GM04504 (cell line): ENCODE measurements around the gene SPEG.

Source experiments
- DNase-seq: peaks from one replicate; pipeline ENCODE4 v3.0.0-alpha.2; 2012; ENCODE audit warnings: low read depth

SPEG gene

DNA sequence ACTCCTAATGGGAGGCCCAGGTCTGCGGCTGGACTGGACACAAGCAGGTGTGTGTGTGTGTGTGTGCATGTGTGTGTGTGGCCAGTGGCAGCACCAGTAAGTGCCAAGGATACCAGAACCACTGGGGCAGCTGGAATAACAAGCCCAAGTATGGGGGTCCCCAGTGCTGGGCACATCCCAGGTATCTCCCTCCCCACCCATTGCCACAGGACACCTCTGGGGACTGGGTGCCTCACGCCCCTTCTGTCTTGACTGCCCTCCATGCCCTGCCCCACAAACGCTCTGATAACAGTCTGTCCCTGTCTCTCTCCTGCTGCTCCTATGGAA is 9.0 kb downstream of the SPEG start:
- no peak for DNase-seq

DNA sequence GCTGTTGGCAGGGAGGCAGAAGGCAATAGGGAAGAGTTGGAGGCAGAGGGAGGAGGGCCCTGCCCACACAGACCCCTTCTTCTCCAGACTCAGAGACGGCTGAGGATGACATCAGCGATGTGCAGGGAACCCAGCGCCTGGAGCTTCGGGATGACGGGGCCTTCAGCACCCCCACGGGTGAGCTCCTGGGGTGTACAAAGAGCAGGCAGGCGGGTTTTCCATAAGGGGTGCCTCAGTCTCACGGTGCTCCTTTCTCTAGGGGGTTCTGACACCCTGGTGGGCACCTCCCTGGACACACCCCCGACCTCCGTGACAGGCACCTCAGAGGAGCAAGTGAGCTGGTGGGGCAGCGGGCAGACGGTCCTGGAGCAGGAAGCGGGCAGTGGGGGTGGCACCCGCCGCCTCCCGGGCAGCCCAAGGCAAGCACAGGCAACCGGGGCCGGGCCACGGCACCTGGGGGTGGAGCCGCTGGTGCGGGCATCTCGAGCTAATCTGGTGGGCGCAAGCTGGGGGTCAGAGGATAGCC is 10.0 kb downstream of the SPEG start:
- no peak for DNase-seq

DNA sequence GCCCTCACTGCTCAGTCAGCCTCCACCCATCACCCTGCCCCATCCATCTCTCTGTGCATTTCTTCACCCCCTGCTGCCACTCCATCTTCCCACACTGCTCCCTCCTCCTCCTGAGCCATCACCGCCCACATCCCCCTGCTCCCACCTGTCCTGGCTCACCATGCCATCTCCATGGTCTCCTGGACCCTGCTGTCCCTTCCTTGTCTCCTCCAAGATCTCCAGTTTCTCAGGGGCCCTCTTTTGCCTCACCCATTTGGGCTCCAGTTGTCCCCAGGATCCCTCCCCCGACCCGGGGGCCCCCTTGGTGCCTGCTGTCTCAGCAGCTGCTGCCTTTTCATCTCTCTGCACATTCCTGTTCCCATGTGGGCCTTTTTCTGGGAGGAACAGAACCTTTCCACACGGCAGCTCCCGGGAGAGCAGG is 10.6 kb downstream of the SPEG start:
- no peak for DNase-seq

DNA sequence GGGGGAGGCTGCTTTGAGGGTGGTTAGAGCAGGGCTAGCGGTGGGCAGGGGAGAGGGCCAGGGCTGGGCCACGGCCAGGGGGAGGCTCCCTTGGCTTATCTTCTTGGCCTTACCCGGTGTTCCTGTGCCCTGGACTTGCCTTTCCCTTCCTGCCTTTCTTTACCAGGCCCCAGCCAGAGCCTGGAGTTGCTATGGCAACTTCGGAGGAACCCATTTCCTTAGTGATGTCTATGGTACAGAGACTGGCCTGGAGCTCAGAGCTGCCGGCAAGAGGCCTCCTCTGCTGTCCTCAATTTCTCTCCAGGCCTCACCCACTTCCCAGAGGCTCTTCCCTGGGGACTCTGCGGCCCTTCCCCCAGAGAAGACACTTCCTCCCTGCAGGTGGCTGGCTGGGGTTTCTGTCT is 11.5 kb downstream of the SPEG start:
- peak; percentile 44 for DNase-seq

DNA sequence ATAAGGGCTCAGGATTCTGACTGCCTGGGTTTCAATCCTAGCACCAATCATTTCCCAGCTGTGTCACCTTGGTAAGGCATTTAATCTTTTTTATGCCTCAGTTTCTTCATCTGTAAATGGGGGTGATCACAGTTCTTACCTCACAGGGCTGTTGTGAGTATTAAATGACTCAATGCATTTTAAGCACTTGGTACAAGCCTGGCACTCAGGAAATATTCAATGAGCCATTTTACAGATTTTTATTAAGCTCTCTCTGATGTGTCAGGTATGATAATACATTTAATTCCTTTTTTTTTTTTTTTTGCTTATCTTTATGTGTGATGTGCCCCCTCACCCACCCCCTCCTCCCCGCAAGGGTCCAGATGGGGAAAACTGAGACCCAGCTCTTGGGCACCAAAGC is 12.0 kb downstream of the SPEG start:
- DNase-seq = no peak

DNA sequence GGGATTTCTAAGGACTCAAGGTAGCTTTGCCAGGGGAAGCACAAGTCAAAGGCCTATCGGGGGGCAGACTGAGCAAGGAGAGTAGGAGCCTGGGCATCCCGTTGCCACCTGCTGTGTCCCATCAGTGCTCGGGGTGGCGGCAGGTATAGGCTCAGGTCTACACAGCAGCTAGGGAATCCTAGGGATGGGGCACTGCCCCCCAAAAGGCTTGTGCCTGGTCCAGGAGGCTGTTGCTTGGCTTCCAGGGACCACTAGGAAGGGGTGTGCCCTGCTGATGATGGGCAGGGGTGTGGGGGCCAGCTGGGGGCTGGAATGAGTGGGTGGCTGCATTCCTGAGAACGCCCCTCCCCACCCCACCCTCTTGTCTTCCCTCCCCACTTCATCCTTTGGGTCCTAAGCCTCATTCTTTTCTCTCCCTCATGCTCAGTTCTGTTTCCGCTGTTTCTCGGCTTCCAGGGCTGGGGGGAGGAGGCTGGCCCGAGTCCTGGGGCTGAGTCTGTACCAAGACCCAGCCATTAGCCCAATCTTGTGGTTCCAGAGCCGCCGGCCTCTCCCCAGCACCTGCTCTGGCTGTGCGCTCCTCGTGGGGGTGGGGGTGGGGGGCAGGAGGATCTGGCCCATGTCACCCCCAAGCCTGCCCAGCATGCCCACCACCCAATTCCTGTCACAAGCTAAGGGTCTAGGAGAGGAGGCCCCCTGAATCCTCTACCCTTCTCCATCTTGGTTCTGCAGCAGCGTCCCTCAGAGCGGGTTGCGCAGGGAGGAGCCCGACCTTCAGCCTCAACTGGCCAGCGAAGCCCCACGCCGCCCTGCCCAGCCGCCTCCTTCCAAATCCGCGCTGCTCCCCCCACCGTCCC is 12.8 kb downstream of the SPEG start:
- DNase-seq = no peak

DNA sequence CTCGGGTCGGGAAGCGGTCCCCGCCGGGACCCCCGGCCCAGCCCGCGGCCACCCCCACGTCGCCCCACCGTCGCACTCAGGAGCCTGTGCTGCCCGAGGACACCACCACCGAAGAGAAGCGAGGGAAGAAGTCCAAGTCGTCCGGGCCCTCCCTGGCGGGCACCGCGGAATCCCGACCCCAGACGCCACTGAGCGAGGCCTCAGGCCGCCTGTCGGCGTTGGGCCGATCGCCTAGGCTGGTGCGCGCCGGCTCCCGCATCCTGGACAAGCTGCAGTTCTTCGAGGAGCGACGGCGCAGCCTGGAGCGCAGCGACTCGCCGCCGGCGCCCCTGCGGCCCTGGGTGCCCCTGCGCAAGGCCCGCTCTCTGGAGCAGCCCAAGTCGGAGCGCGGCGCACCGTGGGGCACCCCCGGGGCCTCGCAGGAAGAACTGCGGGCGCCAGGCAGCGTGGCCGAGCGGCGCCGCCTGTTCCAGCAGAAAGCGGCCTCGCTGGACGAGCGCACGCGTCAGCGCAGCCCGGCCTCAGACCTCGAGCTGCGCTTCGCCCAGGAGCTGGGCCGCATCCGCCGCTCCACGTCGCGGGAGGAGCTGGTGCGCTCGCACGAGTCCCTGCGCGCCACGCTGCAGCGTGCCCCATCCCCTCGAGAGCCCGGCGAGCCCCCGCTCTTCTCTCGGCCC is 13.6 kb downstream of the SPEG start:
- DNase-seq = no peak

DNA sequence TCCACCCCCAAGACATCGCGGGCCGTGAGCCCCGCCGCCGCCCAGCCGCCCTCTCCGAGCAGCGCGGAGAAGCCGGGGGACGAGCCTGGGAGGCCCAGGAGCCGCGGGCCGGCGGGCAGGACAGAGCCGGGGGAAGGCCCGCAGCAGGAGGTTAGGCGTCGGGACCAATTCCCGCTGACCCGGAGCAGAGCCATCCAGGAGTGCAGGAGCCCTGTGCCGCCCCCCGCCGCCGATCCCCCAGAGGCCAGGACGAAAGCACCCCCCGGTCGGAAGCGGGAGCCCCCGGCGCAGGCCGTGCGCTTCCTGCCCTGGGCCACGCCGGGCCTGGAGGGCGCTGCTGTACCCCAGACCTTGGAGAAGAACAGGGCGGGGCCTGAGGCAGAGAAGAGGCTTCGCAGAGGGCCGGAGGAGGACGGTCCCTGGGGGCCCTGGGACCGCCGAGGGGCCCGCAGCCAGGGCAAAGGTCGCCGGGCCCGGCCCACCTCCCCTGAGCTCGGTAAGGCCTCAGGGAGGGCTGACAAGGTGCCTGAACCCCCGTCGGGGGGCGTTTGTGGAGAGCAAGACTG is 14.2 kb downstream of the SPEG start:
- DNase-seq = no peak

DNA sequence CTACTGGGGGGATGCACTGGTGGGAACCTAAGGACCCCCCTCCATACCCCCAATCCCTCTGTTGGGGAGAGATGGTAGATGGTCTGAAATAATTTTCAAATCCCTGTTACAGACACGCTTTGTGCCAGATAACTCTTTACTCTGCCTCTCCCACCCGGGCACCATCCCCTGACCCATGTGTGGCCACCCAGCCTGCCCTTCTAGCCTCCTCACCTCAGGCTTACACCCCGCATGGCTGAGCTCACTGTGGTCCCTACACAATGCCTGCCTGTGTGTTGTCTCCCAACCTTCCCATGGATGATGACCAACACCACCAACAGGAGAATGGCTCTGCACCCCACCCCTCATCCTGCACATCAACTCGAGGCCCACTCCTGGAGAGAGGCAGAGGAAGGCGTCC is 15.0 kb downstream of the SPEG start:
- DNase-seq = no peak

DNA sequence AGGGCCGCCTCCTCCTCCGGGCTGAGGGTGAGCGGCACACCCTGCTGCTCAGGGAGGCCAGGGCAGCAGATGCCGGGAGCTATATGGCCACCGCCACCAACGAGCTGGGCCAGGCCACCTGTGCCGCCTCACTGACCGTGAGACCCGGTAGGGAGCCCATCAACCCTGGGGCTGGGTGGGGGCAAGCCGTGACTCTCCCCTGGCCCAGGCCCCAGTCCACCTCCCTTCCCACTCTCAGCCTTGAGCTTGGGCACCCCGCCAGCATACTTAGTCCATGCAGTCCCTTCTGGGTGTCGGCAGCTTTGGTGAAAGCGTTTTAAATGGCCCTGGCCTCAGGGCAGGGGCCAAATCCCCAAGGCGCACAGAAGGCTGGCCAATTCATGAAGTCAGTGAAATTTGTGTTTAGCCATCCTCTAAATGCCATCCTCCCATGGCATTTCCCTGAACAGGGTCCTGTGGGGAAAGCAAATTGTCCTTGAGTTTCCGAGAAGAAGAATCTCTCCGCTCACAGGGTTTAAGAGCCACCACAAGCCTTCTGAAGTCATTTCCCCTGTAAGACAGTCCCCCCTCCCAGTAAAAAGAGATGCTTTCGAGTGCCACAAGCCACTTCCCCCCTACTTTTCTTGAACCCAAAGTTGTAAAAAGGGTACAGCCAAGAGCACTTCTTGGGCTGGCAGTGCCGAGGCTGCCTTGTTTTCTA is 17.2 kb downstream of the SPEG start:
- no peak for DNase-seq

DNA sequence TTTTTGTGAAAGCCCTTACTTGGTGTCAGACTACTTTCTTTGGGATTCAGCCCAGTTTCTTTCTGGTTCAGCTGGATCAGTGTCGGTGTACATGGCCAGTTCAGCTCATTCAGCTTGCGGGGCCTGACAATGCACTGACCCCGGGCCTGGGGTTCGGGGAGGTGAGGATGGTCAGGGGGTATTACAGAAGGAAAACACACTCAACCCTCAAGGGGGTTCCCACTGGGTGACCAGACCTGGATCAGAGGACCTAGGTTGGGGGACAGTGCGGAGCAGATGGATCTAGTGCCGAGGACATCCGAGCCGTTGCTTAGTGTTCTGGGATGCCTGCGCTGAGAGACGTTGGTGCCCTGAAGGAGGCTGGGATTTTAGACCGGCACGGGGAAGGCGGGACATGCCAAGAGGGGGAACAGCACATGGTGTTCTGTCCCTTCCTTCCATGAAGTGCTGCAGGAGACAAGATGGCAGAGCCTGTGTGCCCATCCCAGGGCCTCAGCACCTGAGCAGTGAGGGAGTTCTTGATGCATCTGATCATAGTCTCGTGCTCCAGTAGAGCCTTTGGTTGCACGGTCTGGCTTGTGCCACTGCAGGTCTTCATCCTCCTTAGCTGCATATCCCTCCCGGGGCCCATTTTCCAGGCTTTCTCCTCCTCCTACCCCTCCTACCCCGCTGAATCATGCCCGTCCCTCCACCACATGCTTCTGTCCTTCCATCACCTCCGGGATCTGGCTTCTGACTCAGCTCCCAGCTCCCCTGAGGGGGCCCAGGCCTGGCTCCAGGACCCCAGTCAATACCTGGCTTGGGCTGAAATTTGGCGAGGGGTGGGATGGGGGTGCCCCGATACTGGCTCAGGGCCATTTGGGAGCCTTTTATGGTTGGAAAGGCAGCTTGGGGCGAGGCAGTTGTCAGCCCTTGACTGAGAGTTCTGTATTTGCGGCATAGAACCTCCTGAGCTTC is 18.0 kb downstream of the SPEG start:
- peak; percentile 92 for DNase-seq

DNA sequence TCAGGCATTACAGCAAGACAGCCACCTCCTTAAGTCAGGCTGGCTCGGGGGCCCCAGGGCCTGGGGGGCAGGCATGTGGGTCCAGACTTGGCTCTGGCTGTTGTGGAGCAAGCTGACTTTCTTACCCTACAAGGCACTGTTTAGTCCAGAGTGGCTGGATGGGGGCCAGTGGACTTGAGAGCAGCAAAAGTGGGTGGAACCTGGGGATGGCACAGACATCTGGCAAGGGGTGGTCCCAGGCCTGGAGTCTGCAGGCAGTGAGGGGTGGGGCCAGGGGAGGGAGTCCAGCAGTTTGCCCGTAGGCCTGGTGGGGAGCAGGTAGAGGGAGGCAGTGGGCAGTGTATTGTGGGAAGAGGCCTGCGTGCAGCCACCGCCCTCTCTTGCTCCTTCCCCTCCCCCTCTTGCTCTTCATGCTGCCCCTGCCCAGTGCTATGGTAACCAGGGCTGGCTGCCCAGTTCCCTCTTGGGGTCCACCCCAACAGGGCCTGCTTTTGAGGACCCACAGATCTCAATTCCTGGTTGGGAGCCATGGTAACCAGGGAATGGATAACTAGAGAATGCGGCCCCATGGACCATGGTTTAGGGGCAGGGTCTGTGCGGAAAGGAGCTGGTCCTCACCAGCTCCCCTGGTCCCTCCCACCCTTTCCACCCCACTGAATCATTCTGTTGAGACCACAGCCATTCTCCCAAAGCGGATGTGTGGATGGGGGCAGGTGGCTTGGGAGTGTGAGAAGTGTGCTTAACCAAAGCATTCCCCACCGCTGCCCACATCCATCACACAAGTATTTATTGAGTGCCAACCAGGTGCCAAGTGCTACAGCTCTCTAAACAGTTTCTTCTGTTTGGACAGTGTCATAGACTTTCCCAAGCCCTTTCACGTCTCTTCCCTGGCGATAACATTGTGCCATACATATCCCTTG is 19.3 kb downstream of the SPEG start:
- peak; percentile 73 for DNase-seq

DNA sequence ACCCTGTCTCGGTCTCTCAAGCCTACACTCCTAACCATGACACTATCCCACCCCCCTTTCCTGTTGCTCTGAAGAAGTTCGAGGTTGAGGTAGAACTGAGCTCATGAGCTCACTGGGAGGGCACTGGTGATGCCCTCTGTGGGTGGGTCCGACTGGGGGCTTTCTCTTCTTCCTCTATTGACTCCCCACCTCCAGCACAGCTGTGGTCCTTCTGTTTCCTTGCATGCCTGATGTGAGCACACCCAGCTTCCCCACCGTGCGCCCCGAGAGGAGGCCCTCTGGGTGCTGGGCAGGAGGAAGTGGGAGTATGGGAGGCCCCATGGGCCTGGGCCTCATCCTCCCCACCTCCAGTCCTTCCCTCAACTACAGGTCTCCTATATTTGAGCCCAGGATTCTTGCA is 20.9 kb downstream of the SPEG start:
- no peak for DNase-seq

DNA sequence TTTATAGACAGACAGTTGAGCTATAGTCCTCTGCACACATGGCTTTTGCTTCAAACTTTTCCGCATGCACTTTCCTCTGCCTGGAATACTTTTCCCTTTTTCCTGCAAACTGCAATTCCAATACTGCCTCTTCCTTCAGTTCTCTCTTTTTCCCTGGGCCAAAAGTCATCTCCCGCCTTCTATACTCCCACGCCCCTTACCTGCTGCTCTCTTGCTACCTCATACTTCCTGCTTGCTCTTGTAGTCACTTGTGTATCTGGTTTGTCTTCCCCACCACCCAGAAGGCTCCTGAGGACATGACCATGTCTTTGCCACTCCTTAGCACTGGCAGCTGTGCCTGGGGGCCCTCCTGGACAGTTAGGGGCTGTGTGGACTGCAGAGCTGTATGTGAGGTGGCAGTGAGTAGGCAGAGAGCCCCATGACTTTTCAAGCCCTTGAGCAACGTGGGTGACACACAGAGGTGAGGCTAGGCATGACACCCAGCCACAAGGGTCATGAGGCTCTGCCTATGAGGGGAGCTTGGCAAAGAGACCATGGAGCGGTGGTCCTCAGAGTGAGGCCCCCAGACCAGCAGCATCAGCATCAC is 23.2 kb downstream of the SPEG start:
- DNase-seq = no peak

DNA sequence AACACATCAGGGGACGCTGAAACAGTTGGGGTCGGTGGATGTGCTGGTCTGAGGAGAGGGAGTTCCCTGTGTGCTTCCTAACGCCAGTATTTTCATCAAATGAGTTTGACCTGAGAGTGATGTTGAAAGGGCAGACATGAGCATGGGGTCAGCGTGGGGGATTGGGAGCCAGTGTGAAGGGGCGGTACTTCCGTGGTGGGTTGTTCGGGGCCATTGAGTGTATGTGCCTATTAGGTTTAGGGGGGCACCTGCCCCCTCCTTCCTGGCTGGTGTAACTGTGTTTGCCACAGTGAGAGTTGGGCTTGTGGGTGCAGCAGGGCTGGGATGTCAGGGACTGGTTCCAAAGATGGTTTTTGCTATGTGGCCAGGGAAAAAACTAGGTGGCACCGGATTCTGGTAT is 24.4 kb downstream of the SPEG start:
- DNase-seq = no peak

DNA sequence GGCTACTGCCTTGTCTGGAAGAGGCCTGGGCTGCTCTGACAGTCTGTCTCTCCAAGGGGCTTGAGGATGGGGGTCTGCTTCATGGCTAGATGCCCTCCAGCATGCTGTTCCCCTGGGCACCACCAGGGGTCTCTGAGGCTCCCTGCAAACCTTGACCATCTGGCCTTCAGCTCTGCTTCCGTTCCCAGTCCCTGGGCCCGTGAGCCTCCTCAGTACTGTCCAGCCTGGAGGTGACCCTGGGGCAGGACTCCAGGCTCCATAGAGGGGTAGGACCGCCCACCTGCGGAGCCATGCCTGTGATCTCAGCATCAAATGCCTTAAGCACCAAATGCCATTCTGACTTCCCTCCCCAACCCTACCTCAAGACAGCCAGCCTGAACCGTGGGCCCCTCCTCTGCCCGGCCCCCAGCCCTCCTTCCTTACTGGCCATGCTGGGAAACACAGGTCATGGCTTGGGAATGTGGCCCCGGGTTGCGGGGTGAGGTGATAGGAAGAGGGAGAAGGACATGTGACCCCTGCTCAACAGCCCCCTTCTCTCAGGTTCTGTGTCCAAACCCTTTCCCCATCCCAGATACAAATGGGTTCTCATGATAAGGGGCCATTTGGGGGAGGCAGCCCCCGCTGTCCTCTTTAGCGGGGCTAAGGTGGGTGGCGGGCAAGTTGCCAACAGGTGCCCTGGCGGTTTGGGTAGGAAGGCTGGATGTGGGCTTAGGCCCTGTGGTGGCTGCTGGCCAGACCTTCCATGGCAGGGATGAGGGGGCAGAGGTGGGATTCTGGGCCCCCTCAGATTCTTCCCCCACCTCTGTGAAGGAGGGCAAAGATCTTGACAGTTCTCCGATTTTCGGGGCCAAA is 25.0 kb downstream of the SPEG start:
- DNase-seq = no peak

DNA sequence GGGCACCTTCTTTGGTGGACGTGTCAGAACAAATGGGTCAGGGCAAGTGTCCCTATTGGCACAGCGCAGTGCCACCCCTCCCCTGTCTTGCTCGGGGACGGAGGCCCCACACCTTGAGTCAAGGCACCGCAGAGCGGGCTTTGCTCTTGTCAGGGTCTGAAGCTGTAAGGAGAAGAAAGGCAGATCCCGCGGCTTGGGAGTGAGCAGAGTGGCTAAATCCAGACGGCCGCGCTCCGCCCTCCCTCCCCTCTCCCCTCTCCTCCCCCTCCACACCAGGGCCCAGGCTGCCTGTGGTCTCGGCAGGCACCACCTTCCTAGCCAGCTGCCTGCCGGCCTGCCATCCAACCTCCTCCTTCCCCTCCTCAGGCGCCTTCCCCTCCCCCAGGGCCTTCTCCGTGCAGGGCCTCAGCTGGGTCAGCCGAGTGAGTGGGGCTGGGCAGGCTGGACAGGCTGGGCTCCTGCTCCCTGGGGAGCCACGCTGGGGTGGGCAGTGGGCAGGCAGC is 25.8 kb downstream of the SPEG start:
- DNase-seq = no peak

DNA sequence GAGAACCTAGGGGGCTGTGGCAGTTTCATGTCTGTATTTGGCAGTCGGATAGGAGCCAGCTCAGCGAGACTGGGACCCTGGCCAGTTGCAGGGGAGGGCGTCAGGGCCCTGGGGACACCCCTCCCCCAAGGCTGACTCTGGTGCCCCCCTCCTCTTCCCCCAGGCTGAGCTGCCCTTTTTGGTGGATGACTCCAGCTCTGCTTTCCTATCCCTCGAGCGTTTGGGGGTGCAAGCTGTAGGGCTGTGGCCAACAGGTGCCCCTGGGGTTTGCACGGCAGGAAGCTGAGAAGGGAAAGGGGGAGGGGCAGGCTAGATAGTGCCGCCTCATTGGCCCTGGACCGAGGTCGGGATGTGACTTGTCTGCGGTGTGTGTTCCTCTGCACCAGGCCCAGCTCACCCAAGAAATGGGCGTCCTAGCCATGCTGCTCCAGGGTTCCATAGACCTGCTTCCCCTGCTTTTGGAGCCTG is 26.4 kb downstream of the SPEG start:
- DNase-seq = no peak

DNA sequence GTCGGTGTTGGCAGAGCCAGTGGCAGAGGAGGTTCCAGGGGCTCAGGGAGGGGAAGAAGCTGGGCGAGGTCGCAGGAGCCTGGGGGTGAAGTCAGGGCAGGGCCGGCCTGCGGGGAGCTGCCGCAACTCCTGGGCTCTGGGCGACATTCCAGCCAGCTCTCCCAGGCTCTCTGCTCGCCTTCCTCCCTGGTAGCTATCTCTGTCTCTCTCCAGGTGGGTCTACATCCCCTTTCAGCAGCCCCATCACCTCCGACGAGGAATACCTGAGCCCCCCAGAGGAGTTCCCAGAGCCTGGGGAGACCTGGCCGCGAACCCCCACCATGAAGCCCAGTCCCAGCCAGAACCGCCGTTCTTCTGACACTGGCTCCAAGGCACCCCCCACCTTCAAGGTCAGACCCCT is 27.0 kb downstream of the SPEG start:
- DNase-seq = no peak
